Activated CD8-positive, alpha-beta T cell treated with anti-CD3 and anti-CD28 coated beads for 36 hours (primary cell): ENCODE measurements around the gene SBF1. TPM values are rescaled to one million over a fixed set of nuclear protein-coding genes. Genes with fewer than 3 reads are reported as not detected.
A peak's percentile ranks its signal among the peaks of the same experiment; 100 is the strongest.
"Not testable (repeated sequence)": the region's sequence is repeated elsewhere in the genome, so short reads cannot be mapped to it uniquely, and the experiment has no call there.

Experiments
- ATAC-seq: fragments of 200-7000 bp; cut with Tn5 transposase; one replicate; pipeline ENCODE4 v1.10.0; 2021; ENCODE audit warnings: mild to moderate bottlenecking, moderate library complexity
- CTCF ChIA-PET: fragments of 350-600 bp; sonication (Branson Sonifier 250); formaldehyde crosslinking; loops from one replicate; lab custom pipeline; 2021; ENCODE audit warnings: antibody characterized with exemption; lab: Charles Lee
- POLR2A ChIA-PET: fragments of 350-600 bp; sonication (Branson Sonifier 250); formaldehyde crosslinking; loops from one replicate; lab custom pipeline; 2021; ENCODE audit warnings: antibody characterized with exemption; lab: Charles Lee
- DNase-seq: peaks from one replicate; pipeline ENCODE4 v3.0.0-alpha.2; 2020
- H3K27ac Mint-ChIP-seq: one replicate; pipeline ENCODE4 v1.8.0; 2021; ENCODE audit warnings: mild to moderate bottlenecking, mixed read lengths
- H3K27me3 Mint-ChIP-seq: one replicate; pipeline ENCODE4 v1.8.0; 2021; ENCODE audit warnings: mixed read lengths
- H3K36me3 Mint-ChIP-seq: one replicate; pipeline ENCODE4 v1.8.0; 2021; ENCODE audit warnings: low read depth, mixed read lengths
- H3K4me1 Mint-ChIP-seq: one replicate; pipeline ENCODE4 v1.8.0; 2021; ENCODE audit warnings: low read depth, mixed read lengths
- H3K4me3 Mint-ChIP-seq: one replicate; pipeline ENCODE4 v1.8.0; 2021; ENCODE audit warnings: mild to moderate bottlenecking, moderate library complexity, mixed read lengths
- H3K9me3 Mint-ChIP-seq: one replicate; pipeline ENCODE4 v1.8.0; 2021; ENCODE audit warnings: mixed read lengths
- CTCF ChIP-seq: fragments of 200-600 bp; IDR thresholded peaks from one replicate; pipeline ENCODE4 v1.8.0; 2022; ENCODE audit warnings: antibody characterized with exemption, mild to moderate bottlenecking
- intact Hi-C: fragments of 100-400 bp; cut with micrococcal nuclease; formaldehyde crosslinking; loops from one replicate; pipeline ENCODE4 v1.10.0; 2022
- total RNA-seq, 2 experiments: library from RNA; stranded (reverse); gene quantifications; one replicate each; pipeline ENCODE4 v1.2.3, GENCODE V29; 2021

Gene SBF1
- total RNA-seq, 2 experiments from 2014 or later: 120 TPM

DNA sequence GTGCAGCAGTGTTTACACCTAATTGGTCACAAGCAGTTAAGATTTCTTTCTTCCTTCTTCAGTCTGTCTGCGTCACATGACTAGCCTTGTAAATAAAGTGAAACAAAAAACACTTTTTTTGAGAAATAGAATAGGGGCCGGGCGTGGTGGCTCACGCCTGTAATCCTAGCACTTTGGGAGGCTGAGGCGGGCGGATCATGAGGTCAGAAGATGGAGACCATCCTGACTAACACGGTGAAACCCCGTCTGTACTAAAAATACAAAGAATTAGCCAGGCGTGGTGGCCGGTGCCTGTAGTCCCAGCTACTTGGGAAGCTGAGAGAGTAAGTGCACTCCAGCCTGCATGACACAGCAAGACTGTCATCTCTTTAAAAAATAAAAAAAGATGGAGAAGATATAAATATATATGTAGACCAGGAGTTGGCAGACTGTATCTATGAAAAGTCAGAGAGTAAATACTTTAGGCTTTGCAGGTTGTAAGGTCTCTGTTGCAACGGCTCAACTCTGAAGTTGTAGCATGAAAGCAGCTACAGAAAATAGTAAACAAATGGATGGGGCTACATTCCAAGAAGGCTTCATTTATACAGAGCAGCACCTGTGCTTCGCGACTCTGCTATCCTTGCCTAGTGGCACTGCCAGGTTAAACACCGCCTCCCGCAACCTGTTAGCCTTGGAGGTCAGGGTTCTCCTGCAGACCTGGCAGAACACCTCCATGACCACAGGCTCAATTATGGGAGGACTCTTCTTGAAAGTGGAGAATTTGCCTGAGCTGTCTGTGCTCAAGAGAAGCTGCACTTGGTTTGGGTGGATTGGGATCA is 75.8 kb downstream of the SBF1 start:
- CTCF ChIA-PET: interaction anchor here (0.6 to 2.1 kb wide), 13 partner anchors 11 to 222 kb away, joined by 3 to 8 read pairs (median 4); partner anchors contain the start of gene SCO2
- no peaks in the 10 kb centered on the region for H3K9me3 Mint-ChIP-seq
- no peak overlapping the region for H3K4me3 Mint-ChIP-seq
- peaks cover 29% of the 10 kb centered on the region for H3K4me1 Mint-ChIP-seq
- H3K36me3 Mint-ChIP-seq: peaks cover 6% of the 10 kb centered on the region
- no peak for TF ChIP-seq CTCF
- no peak for ATAC-seq
- H3K27ac Mint-ChIP-seq: peak overlapping the region; percentile 69
- POLR2A ChIA-PET: no interaction called here
- no peaks in the 10 kb centered on the region for H3K27me3 Mint-ChIP-seq
- DNase-seq: no peak
- intact Hi-C loops: no loop called here

DNA sequence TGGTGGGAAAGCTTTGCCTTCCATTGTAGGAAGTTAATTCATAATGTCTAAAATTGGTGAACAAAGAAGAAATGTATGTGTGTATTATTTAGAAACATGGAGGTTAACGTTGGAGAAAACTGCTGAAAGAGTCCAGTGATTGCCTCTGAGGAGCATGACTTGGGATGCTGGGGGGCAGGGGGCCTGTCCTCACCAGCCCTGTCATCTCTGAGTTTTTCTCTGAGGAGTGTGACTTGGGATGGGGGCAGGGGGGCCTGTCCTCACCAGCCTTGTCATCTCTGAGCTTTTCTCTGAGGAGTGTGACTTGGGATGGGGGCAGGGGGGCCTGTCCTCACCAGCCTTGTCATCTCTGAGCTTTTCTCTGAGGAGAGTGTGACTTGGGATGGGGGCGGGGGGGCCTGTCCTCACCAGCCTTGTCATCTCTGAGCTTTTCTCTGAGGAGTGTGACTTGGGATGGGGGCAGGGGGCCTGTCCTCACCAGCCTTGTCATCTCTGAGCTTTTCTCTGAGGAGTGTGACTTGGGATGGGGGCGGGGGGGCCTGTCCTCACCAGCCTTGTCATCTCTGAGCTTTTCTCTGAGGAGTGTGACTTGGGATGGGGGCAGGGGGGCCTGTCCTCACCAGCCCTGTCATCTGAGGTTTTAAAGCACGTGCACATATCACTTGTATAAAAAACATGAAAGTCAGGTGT is 77.3 kb downstream of the SBF1 start:
- peak; percentile 21 for DNase-seq
- Mint-ChIP-seq H3K4me1 (peaks cover 27% of the 10 kb centered on the region), H3K36me3 (peaks cover 11% of the 10 kb centered on the region), H3K27ac (peak overlapping the region; percentile 64)
- CTCF ChIA-PET: interaction anchor here (1.3 kb wide), 1 partner anchor 47 kb away, joined by 3 read pairs; no protein-coding TSS in a partner anchor
- H3K27me3 Mint-ChIP-seq, H3K9me3 Mint-ChIP-seq, intact Hi-C loops, H3K4me3 Mint-ChIP-seq, ATAC-seq: not testable (repeated sequence)
- POLR2A ChIA-PET: interaction anchor here (0.7 kb wide), 2 partner anchors 78 to 155 kb away, joined by 3 to 4 read pairs; no protein-coding TSS in a partner anchor

GRCh38 chr22:50396751-50397370 is 78.0 kb downstream of the SBF1 start:
- ChIA-PET POLR2A (no interaction called here), CTCF (no interaction called here)
- DNase-seq (no peak), ATAC-seq (no peak)
- Mint-ChIP-seq H3K4me3 (no peak overlapping the region), H3K27me3 (no peaks in the 10 kb centered on the region), H3K4me1 (peaks cover 25% of the 10 kb centered on the region), H3K36me3 (peaks cover 11% of the 10 kb centered on the region), H3K27ac (peak overlapping the region; percentile 64), H3K9me3 (no peaks in the 10 kb centered on the region)
- intact Hi-C loops: no loop called here
- TF ChIP-seq CTCF: no peak

Other genes with a start within 250 kb of the SBF1 start
- gene TUBGCP6, start 230.0 kb downstream of the SBF1 start, total RNA-seq: 10 to 100 TPM; 44.8 to 47.2 TPM
- 10 to 100 TPM; 43.0 to 44.3 TPM for gene HDAC10, start 223.8 kb downstream of the SBF1 start, total RNA-seq
- gene MAPK12, start 213.4 kb downstream of the SBF1 start, total RNA-seq: 1 to 10 TPM; 7.9 to 9.2 TPM
- 1 to 10 TPM; 5.9 to 6.2 TPM for gene MAPK11, start 204.7 kb downstream of the SBF1 start, total RNA-seq
- gene PLXNB2, start 167.4 kb downstream of the SBF1 start, total RNA-seq: 10 to 100 TPM; 22.1 to 26.4 TPM
- 1 to 10 TPM; 4.6 to 5.3 TPM for gene DENND6B, start 148.0 kb downstream of the SBF1 start, total RNA-seq
- 10 to 100 TPM; 44.2 to 44.3 TPM for gene PPP6R2, start 131.7 kb downstream of the SBF1 start, total RNA-seq
- gene ADM2, start 6.5 kb upstream of the SBF1 start, total RNA-seq: 1 to 10 TPM; 5.5 to 6.8 TPM
- gene MIOX, start 11.8 kb upstream of the SBF1 start, total RNA-seq: under 1 TPM in 1 of 2 experiments, not detected in 1; 0.29 TPM
- gene LMF2, start 32.7 kb upstream of the SBF1 start, total RNA-seq: 10 to 100 TPM; 48.0 to 48.8 TPM
- gene NCAPH2, start 33.2 kb upstream of the SBF1 start, total RNA-seq: 100 to 1,000 TPM; 121 to 126 TPM
- 1 to 10 TPM in 1 of 2 experiments, not detected in 1; 2.7 TPM for gene SCO2, start 50.6 kb upstream of the SBF1 start, total RNA-seq
- gene TYMP, start 55.0 kb upstream of the SBF1 start, total RNA-seq: 10 to 100 TPM; 24.2 to 24.7 TPM
- 1 to 10 TPM; 5.8 to 6.8 TPM for gene KLHDC7B, start 70.9 kb upstream of the SBF1 start, total RNA-seq
- gene SYCE3, start 87.9 kb upstream of the SBF1 start, total RNA-seq: not detected
- gene CPT1B, start 103.4 kb upstream of the SBF1 start, total RNA-seq: 10 to 100 TPM; 42.9 to 43.7 TPM
- gene CHKB, start 107.8 kb upstream of the SBF1 start, total RNA-seq: 10 to 100 TPM; 55.6 to 60.3 TPM
- under 1 TPM; 0.11 TPM for gene MAPK8IP2, start 125.8 kb upstream of the SBF1 start, total RNA-seq
- gene ARSA, start 153.1 kb upstream of the SBF1 start, total RNA-seq: 10 to 100 TPM; 11.6 to 11.8 TPM
- gene SHANK3, start 197.8 kb upstream of the SBF1 start, total RNA-seq: under 1 TPM; 0.16 to 0.22 TPM